PC-9 (cell line): ENCODE results near the gene MAN2C1.

Experiments
- EZH2 ChIP-seq: fragments of 200-600 bp; sonication (generic); IDR thresholded peaks from 2 replicates; pipeline ENCODE4 v1.8.0; 2017; ENCODE audit warnings: antibody characterized with exemption, low read depth
- TF ChIP-seq, protein P1 (sequence below): fragments of 200-600 bp; sonication (generic); conservative IDR thresholded peaks from 2 replicates; pipeline ENCODE4 v1.6.1; 2017; ENCODE audit warnings: mixed run types, antibody characterized with exemption, mild to moderate bottlenecking, moderate library complexity

GRCh38 chr15:75335313-75335704 is 33.1 kb downstream of the MAN2C1 start:
- TF ChIP-seq, protein P1, sequence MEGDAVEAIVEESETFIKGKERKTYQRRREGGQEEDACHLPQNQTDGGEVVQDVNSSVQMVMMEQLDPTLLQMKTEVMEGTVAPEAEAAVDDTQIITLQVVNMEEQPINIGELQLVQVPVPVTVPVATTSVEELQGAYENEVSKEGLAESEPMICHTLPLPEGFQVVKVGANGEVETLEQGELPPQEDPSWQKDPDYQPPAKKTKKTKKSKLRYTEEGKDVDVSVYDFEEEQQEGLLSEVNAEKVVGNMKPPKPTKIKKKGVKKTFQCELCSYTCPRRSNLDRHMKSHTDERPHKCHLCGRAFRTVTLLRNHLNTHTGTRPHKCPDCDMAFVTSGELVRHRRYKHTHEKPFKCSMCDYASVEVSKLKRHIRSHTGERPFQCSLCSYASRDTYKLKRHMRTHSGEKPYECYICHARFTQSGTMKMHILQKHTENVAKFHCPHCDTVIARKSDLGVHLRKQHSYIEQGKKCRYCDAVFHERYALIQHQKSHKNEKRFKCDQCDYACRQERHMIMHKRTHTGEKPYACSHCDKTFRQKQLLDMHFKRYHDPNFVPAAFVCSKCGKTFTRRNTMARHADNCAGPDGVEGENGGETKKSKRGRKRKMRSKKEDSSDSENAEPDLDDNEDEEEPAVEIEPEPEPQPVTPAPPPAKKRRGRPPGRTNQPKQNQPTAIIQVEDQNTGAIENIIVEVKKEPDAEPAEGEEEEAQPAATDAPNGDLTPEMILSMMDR, result no peak
- no peak for TF ChIP-seq EZH2
